Neural cell (in vitro differentiated cells): ENCODE measurements around the gene RPL12.

Experiments used
- EP300 ChIP-seq: fragments of 450-650 bp; conservative IDR thresholded peaks from 2 replicates; pipeline ENCODE4 v1.6.1; 2014; ENCODE audit warnings: antibody characterized with exemption, mild to moderate bottlenecking, moderate library complexity; ENCODE audit not compliant: poor library complexity, severe bottlenecking
- EZH2 ChIP-seq: fragments of 200-600, 300-800 bp; shearing (Covaris generic), sonication (generic); IDR thresholded peaks from 2 replicates; pipeline ENCODE4 v1.6.1; 2014; ENCODE audit warnings: antibody characterized with exemption, low read length, borderline replicate concordance, mild to moderate bottlenecking; ENCODE audit not compliant: insufficient read depth, poor library complexity, severe bottlenecking
- RAD21 ChIP-seq: fragments of 450-650 bp; conservative IDR thresholded peaks from 2 replicates; pipeline ENCODE4 v1.6.1; 2014; ENCODE audit warnings: antibody characterized with exemption, mild to moderate bottlenecking, moderate library complexity
- TAF1 ChIP-seq: IDR thresholded peaks from 2 replicates; pipeline ENCODE4 v1.6.1; 2012; ENCODE audit warnings: low read depth
- TF ChIP-seq, protein P1 (sequence below): fragments of 450-650 bp; IDR thresholded peaks from 2 replicates; pipeline ENCODE4 v1.5.1; 2014; ENCODE audit warnings: antibody characterized with exemption, mild to moderate bottlenecking, moderate library complexity; ENCODE audit not compliant: poor library complexity, severe bottlenecking
- TF ChIP-seq, protein P2 (sequence below): IDR thresholded peaks from 2 replicates; pipeline ENCODE4 v1.6.1; 2012; ENCODE audit warnings: borderline replicate concordance

DNA sequence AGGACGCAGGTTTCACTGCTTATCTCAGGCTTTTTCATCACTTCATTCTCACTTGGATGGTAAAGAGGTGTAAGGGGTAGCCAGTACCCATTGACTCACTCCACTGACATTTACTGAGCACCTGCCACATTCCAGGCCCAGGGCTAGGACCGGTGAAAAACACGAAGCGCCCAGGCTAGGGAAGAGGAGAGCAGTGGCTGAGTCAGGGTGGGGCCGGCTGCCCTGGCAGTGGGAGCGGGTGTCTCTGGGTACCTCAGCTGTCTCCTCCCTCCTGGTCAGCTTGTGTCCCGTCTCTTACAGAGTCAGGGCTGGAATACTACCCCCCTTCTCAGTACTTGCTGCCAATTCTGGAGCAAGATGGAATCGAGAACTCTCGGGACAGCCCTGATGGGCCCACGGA is 22.3 kb upstream of the RPL12 start:
- TF ChIP-seq, protein P1, sequence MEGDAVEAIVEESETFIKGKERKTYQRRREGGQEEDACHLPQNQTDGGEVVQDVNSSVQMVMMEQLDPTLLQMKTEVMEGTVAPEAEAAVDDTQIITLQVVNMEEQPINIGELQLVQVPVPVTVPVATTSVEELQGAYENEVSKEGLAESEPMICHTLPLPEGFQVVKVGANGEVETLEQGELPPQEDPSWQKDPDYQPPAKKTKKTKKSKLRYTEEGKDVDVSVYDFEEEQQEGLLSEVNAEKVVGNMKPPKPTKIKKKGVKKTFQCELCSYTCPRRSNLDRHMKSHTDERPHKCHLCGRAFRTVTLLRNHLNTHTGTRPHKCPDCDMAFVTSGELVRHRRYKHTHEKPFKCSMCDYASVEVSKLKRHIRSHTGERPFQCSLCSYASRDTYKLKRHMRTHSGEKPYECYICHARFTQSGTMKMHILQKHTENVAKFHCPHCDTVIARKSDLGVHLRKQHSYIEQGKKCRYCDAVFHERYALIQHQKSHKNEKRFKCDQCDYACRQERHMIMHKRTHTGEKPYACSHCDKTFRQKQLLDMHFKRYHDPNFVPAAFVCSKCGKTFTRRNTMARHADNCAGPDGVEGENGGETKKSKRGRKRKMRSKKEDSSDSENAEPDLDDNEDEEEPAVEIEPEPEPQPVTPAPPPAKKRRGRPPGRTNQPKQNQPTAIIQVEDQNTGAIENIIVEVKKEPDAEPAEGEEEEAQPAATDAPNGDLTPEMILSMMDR = no peak
- TF ChIP-seq, protein P2, sequence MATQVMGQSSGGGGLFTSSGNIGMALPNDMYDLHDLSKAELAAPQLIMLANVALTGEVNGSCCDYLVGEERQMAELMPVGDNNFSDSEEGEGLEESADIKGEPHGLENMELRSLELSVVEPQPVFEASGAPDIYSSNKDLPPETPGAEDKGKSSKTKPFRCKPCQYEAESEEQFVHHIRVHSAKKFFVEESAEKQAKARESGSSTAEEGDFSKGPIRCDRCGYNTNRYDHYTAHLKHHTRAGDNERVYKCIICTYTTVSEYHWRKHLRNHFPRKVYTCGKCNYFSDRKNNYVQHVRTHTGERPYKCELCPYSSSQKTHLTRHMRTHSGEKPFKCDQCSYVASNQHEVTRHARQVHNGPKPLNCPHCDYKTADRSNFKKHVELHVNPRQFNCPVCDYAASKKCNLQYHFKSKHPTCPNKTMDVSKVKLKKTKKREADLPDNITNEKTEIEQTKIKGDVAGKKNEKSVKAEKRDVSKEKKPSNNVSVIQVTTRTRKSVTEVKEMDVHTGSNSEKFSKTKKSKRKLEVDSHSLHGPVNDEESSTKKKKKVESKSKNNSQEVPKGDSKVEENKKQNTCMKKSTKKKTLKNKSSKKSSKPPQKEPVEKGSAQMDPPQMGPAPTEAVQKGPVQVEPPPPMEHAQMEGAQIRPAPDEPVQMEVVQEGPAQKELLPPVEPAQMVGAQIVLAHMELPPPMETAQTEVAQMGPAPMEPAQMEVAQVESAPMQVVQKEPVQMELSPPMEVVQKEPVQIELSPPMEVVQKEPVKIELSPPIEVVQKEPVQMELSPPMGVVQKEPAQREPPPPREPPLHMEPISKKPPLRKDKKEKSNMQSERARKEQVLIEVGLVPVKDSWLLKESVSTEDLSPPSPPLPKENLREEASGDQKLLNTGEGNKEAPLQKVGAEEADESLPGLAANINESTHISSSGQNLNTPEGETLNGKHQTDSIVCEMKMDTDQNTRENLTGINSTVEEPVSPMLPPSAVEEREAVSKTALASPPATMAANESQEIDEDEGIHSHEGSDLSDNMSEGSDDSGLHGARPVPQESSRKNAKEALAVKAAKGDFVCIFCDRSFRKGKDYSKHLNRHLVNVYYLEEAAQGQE = no peak
- TF ChIP-seq TAF1 = no peak
- TF ChIP-seq EP300 = no peak
- TF ChIP-seq EZH2 = no peak
- no peak for TF ChIP-seq RAD21
